BJ (cell line): ENCODE data around the gene DUSP7. TPM values are rescaled to one million over a fixed set of nuclear protein-coding genes. Genes with fewer than 3 reads are reported as not detected.

ENCODE experiments used
- CTCF ChIA-PET: fragments of 350-600 bp; formaldehyde crosslinking; extraction: SDS; loops from one replicate; lab custom pipeline; 2021; ENCODE audit warnings: antibody characterized with exemption, inconsistent platforms; lab: Yijun Ruan, JAX
- POLR2A ChIA-PET: fragments of 300-600 bp; sonication (Branson Sonifier 250); formaldehyde crosslinking; extraction: SDS; loops from one replicate; lab custom pipeline; 2021; ENCODE audit warnings: antibody characterized with exemption; lab: Charles Lee
- DNase-seq: peaks from one replicate; pipeline ENCODE4 v3.0.0-alpha.2; 2011; ENCODE audit warnings: low read depth
- H3K27me3 ChIP-seq: 2 replicates; pipeline ENCODE4 v1.6.0; 2011; ENCODE audit warnings: low read length; ENCODE audit not compliant: control insufficient read depth, insufficient read depth
- H3K36me3 ChIP-seq: 2 replicates; pipeline ENCODE4 v1.5.1; 2011; ENCODE audit warnings: low read length; ENCODE audit not compliant: control insufficient read depth, insufficient read depth
- H3K4me3 ChIP-seq: 2 replicates; pipeline ENCODE4 v1.5.1; 2011; ENCODE audit warnings: low read depth, mild to moderate bottlenecking, control low read depth, low read length
- CTCF ChIP-seq: IDR thresholded peaks from 2 replicates; pipeline ENCODE4 v1.5.1; 2011; ENCODE audit warnings: low read depth, mild to moderate bottlenecking, control low read depth, inconsistent platforms, low read length, moderate library complexity; ENCODE audit not compliant: insufficient read depth
- polyA plus RNA-seq: library from polyadenylated mRNA; depleted of rRNA; stranded (reverse); fragments of >200 nt; gene quantifications from 2 replicates; pipeline ENCODE4 v1.2.3, GENCODE V29; 2011

Gene DUSP7
- polyA plus RNA-seq, 1 experiment = 37.0 TPM

- DNase-seq = no peak
- POLR2A ChIA-PET = no interaction called here
- CTCF ChIA-PET = interaction anchor here (1.3 kb wide), 1 partner anchor 42 kb away, joined by 4 read pairs; no protein-coding TSS in a partner anchor
These were observed 24.7 kb upstream of the DUSP7 start for GRCh38 chr3:52080830-52081719.

GRCh38 chr3:52079958-52080357 lies 23.6 kb upstream of the DUSP7 start:
- peaks cover under 1% of the 10 kb centered on the region; the same call in 1 of the 2 replicates for H3K36me3 ChIP-seq
- ChIA-PET CTCF (interaction anchor here (1.3 kb wide), 1 partner anchor 43 kb away, joined by 4 read pairs; no protein-coding TSS in a partner anchor), POLR2A (no interaction called here)
- H3K27me3 ChIP-seq = no peaks in the 10 kb centered on the region
- H3K4me3 ChIP-seq = no peak overlapping the region
- DNase-seq = no peak
- no peak for TF ChIP-seq CTCF

More at GRCh38 chr3:52080830-52081719, 24.7 kb upstream of the DUSP7 start:
- TF ChIP-seq CTCF = no peak
- H3K4me3 ChIP-seq = no peak overlapping the region
- no peaks in the 10 kb centered on the region for H3K36me3 ChIP-seq
- H3K27me3 ChIP-seq = no peaks in the 10 kb centered on the region

GRCh38 chr3:52078781-52079560 lies 22.6 kb upstream of the DUSP7 start:
- DNase-seq = no peak
- Histone ChIP-seq H3K27me3 (no peaks in the 10 kb centered on the region), H3K4me3 (no peak overlapping the region), H3K36me3 (peaks cover 3% of the 10 kb centered on the region; the same call in 1 of the 2 replicates)
- ChIA-PET CTCF (no interaction called here), POLR2A (no interaction called here)
- TF ChIP-seq CTCF = no peak

GRCh38 chr3:52077925-52078324 lies 21.6 kb upstream of the DUSP7 start:
- no peak for TF ChIP-seq CTCF
- CTCF ChIA-PET = interaction anchor here (0.5 to 0.8 kb wide), 5 partner anchors 9 to 856 kb away, joined by 3 to 4 read pairs (median 3); no protein-coding TSS in a partner anchor
- H3K27me3 ChIP-seq = no peaks in the 10 kb centered on the region
- H3K4me3 ChIP-seq = no peak overlapping the region
- peaks cover 3% of the 10 kb centered on the region; the same call in 1 of the 2 replicates for H3K36me3 ChIP-seq
- POLR2A ChIA-PET = interaction anchor here (0.6 kb wide), 1 partner anchor 11 kb away, joined by 3 read pairs; no protein-coding TSS in a partner anchor
- DNase-seq = no peak
